ENCODE data around the gene ZNF205. TPM values are rescaled to one million over a fixed set of nuclear protein-coding genes. Genes with fewer than 3 reads are reported as not detected.

The ZNF205 gene
- total and polyA plus RNA-seq, 9 of the 15 experiments (the other 6 are each of a cell fraction or from before 2014, with no cell fraction given): 2.4 to 11.8 (median 5.1) TPM; not detected in 2

GRCh38 chr16:3149630-3150345, 37.4 kb downstream of the ZNF205 start (continued):
- TF ChIP-seq NCOA6 (IDR thresholded peaks at IDR 0.05) (no peak), GATAD2A (IDR thresholded peaks at IDR 0.05) (0 out of 2 replicates have a peak, but pooled peaks have one; percentile 12), RHOXF2B (CRISPR knock-in tag; conservative IDR thresholded peaks at IDR 0.05) (no peak), NR4A1 (CRISPR knock-in tag; IDR thresholded peaks at IDR 0.05) (no peak), NR4A1 (tag; IDR thresholded peaks at IDR 0.05) (0 out of 2 replicates have a peak, but pooled peaks have one; percentile 28), LCOR (CRISPR knock-in tag; IDR thresholded peaks at IDR 0.05) (peak; percentile 37; the same call in 1 of the 2 replicates), CBFA2T3 (IDR thresholded peaks at IDR 0.05) (peak; percentile 67), RCOR1 (IDR thresholded peaks at IDR 0.05; ENCODE audit: borderline replicate concordance in 1 of 2, low read depth in 2 of 2, low read length in 2 of 2) (peak in 1 of 2 experiments; percentile 64; a peak in 1 of 4 replicates), MEIS2 (IDR thresholded peaks at IDR 0.05; ENCODE audit: partially characterized antibody) (peak; percentile 6), RAD21 (CRISPR knock-in tag; conservative IDR thresholded peaks at IDR 0.05 in 1 of 2, IDR thresholded peaks at IDR 0.05 in 1 of 2) (peak in 1 of 2 experiments; percentile 39; a peak in 2 of 4 replicates), SMARCA4 (IDR thresholded peaks at IDR 0.05) (0 out of 2 replicates have a peak, but pooled peaks have one; percentile 34), CTCF (IDR thresholded peaks at IDR 0.05 in 2 of 3, conservative IDR thresholded peaks at IDR 0.05 in 1 of 3; ENCODE audit: insufficient read depth in 2 of 3, low read depth in 1 of 3, low read length in 3 of 3) (peak; percentile 68 to 78 (median 77)), ZNF384 (IDR thresholded peaks at IDR 0.05; ENCODE audit: low read depth, low read length) (peak; percentile 37; the same call in 1 of the 2 replicates), ETV1 (tag; conservative IDR thresholded peaks at IDR 0.05; ENCODE audit: low read depth) (no peak), FOXP4 (CRISPR knock-in tag; IDR thresholded peaks at IDR 0.05; ENCODE audit: borderline replicate concordance) (peak; percentile 76), ZNF212 (CRISPR knock-in tag; IDR thresholded peaks at IDR 0.05) (no peak), PCBP2 (IDR thresholded peaks at IDR 0.05; ENCODE audit: low read depth, low read length, poor library complexity, severe bottlenecking) (no peak), RBFOX2 (IDR thresholded peaks at IDR 0.05; ENCODE audit: low read depth, low read length) (peak; percentile 61), NFATC3 (IDR thresholded peaks at IDR 0.05) (no peak), CEBPG (CRISPR knock-in tag; IDR thresholded peaks at IDR 0.05) (no peak), CEBPG (tag; conservative IDR thresholded peaks at IDR 0.05 in 1 of 2, IDR thresholded peaks at IDR 0.05 in 1 of 2) (0 out of 4 replicates have a peak, but pooled peaks of 1 of the 2 experiments have one; percentile 30), ZBTB43 (CRISPR knock-in tag; IDR thresholded peaks at IDR 0.05) (0 out of 2 replicates have a peak, but pooled peaks have one; percentile 54), JUND (IDR thresholded peaks at IDR 0.05; ENCODE audit: borderline replicate concordance, low read depth, low read length) (peak; percentile 14; the same call in 1 of the 2 replicates), JUND (tag; IDR thresholded peaks at IDR 0.05; ENCODE audit: borderline replicate concordance, low read depth, low read length) (no peak; the same call in 2 of the 3 replicates)
